GM18526 (cell line): ENCODE data around the gene GMIP.

Experiments
- POLR2A ChIP-seq: IDR thresholded peaks from 3 replicates; pipeline ENCODE4 v1.6.1; 2011; ENCODE audit not compliant: insufficient read length; ENCODE audit errors: extremely low read depth

Gene GMIP

GRCh38 chr19:19645233-19645870 lies 1.9 kb upstream of the GMIP start:
- no peak for TF ChIP-seq POLR2A

GRCh38 chr19:19644054-19644388 lies 564 bp upstream of the GMIP start:
- TF ChIP-seq POLR2A, result no peak

- TF ChIP-seq POLR2A, result no peak
Measured at GRCh38 chr19:19642506-19643157, 825 bp downstream of the GMIP start.

GRCh38 chr19:19637523-19638251 lies 5.8 kb downstream of the GMIP start:
- TF ChIP-seq POLR2A, result no peak

- no peak for TF ChIP-seq POLR2A
Measured at GRCh38 chr19:19637186-19637522, 6.3 kb downstream of the GMIP start.

- TF ChIP-seq POLR2A, result no peak
Measured at GRCh38 chr19:19636573-19637185, 6.8 kb downstream of the GMIP start.

- TF ChIP-seq POLR2A, result no peak
Measured at GRCh38 chr19:19635313-19635702, 8.1 kb downstream of the GMIP start.

- TF ChIP-seq POLR2A, result no peak
Measured at GRCh38 chr19:19634516-19635312, 8.7 kb downstream of the GMIP start.

GRCh38 chr19:19633711-19634515 lies 9.5 kb downstream of the GMIP start:
- no peak for TF ChIP-seq POLR2A

GRCh38 chr19:19632661-19633060 lies 10.8 kb downstream of the GMIP start:
- no peak for TF ChIP-seq POLR2A

- no peak for TF ChIP-seq POLR2A
Measured at GRCh38 chr19:19631346-19631745, 12.1 kb downstream of the GMIP start.

GRCh38 chr19:19630426-19630825 lies 13.0 kb downstream of the GMIP start:
- no peak for TF ChIP-seq POLR2A

GRCh38 chr19:19630062-19630414 lies 13.4 kb downstream of the GMIP start:
- TF ChIP-seq POLR2A, result no peak

- TF ChIP-seq POLR2A, result no peak
Measured at GRCh38 chr19:19628501-19629134, 14.8 kb downstream of the GMIP start.
